Measurements from ENCODE around the gene RSL1D1.
"Not testable (repeated sequence)": the region's sequence is repeated elsewhere in the genome, so short reads cannot be mapped to it uniquely, and the experiment has no call there.

Gene RSL1D1

DNA sequence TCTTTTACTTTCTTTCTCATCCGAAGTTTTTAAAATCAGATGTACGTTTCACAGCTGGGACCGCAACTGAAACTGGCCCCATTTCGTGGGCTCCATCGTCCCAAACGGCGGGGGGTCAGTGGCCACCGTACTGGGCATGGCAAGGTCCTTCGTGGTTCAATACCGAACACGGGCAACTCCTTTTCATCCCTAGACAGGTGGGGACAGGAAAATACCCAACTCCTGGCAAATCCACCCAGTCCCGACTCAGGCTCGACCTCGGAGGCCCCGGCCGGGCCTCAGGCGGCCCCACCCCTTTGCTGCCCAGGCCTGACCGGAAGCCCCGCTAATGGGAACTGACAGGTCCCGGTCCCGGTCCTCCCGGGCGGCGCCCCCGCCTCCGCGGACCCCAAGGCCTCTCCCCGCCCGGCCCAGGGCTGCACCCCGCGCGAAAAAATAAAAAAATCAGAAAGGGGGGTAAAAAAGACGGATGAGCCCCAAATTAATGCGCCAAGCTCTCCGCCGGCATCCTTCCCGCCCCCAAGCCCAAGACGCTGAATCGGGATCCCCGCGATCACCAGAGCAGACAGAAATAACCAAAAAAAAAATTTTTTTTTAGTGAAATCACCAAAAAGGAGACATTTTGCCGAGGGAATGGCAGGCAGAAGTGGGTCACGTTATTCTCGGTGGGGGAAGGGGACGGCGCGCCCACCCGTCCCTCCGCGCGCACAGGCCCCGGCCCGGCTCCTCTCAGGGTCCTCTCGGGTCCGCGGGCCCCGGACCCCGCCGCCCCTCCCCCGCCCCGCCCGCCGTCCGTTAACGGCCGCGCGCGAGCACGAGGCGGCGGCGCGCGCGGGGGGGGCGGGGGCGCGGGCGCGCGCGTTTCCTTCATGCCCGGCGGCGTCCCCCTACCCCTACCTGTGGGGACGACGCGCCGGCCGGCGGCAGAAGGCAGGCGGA is 54.8 kb downstream of the RSL1D1 start:
- peak in 1 of 4 experiments; percentile 12 for DNase-seq

DNA sequence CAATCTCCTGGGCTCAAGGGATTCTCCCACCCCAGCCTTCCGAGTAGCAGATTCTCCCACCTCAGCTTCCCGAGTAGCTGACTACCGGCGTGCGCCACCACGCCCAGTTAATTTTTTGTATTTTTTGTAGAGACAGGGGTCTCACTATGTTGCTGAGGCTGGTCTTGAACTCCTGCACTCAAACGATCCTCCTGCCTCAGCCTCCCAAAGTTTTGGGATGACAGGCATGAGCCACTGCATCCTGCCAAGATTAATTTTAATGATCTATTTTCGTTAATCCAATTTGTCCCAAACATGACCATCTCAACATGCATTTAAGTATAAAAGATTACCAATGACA is 55.5 kb downstream of the RSL1D1 start:
- DNase-seq = no peak

DNA sequence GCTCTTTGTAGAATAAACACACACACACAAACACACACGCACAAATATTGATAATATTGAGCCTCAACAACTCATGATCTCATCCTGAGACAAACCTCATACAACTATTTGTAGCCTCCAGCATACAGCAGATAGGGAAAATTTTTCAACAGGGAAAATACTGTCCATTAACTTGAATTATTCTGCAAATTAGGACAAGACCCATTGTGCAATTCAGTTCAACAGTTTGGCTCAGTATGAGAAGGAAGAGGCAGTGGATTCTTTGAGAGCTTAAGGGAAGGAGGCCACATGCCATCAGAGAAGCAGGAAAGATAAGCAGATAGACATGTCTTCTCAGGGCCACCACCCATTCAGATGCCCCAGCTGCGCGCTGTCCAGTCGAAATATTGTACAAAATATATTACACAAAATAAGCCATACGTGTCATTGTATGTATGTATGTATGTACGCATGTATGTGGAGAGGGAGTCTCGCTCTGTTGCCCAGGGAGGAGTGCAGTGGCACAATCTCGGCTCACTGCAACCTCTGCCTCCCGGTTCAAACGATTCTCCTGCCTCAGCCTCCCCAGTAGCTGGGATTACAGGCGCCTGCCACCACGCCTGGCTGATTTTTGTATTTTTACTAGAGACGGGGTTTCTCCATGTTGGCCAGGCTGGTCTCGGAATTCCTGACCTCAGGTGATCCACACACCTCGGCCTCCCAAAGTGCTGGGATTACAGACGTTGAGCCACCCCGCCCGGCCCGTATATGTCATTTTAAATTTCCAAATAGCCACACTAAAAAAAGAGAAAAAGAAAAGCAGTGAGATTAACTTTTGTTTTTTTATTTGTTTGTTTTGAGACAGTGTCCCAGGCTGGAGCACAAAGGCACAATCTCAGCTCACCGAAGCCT is 56.1 kb downstream of the RSL1D1 start:
- no peak for DNase-seq

DNA sequence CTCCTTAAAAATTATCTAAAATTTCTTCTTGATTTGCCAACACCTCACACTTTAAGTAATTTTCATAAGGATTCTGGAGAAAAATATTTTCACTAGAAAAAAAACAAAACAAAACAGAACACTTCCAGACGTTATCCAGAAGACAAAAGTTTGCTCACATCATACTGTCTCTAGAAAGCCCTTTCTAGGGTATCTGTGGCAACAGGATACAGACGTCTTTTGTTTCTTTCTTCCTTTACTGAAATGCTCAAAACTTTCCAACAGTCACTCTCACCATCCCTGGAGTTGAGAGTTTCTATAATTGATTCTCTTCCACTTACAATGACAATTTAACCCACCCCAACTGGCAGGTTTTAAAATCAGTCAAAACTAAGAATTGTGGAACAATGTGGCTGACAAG is 56.9 kb downstream of the RSL1D1 start:
- DNase-seq = no peak

DNA sequence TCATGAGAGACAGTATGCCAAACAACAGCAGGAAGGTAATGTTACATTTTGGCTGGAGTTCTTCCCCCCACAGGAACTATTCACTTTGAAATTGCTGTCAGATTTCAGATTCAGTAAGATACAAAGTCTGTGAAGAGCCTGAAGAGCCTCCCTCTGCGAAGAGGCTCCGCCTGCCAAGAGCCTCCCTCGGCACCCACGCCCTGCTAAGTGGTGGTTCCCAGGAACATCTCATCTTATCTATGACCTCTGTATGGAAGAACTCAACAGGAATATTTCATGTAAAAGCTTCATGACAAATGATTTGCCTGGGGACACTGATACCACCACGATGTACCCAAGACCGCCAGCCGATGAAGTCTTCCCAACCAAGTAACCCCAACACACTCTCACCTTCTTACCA is 57.5 kb downstream of the RSL1D1 start:
- no peak for DNase-seq

DNA sequence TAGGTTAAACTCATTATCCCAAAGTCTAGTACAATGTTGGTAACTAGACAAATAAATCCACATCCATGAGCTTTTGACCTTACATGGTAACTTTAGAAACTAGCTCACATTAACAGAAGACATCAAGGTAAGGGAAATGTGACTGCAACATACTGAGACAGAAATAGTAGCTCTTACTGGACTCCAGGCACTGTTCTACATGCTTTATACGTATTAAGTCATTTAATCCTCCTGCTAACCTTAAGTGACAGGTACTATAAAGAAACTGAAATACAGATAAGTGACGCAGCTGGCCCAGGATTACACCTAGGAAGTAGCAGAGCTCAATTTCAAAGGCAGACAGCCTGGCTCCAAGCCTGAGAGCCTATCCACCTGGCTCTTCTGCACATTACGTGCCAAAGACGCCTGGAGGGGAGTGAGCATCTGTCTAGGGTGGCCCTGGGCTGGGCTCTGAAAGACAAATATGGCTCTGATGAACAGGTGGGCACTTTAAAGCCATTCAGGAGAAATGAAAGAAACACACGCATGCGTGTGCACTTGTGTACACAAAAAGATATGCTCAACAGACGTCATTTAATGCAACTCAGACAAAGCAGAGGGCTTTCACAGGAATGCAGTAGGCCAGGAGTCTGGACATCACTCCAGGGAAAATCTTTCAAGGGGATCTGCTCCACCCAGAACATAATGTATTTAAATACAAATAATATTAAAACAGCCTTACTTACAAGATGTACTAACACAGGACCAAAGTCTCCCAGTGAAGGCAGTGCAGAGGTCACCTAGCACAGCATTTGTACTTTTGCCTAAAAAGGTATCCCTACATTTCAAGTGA is 58.7 kb downstream of the RSL1D1 start:
- no peak for DNase-seq

DNA sequence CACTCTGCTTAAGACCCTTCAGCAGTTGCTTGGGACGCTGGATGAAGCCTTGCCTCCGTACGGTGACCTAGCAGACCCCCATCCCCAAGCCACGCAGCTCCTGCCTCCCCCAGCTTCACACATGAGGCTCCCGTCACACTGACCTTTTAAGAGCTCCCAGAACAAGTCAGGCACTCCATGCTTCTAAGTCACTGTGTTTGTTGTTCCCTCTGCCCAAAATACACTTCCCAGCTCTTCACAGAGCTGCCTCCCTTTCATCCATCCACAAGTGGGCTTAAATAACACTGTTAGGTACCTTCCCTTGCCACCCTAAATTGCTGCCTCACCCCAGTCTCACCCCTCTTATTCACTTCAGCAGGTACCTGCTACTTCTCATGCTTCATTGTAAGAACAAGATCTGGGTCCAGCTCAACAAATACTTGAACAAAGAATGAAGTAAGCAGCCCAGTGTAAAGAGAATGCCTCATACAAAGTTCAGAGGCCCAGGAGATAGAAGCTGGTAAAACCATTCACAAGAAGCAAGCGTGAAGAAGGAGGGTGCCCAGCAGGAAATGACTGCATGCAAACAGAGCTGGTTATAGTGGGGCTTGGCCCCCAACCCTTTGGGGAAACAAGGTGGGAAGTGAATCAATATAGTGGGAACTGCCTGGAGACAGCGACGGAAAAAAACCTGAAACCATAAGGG is 60.1 kb downstream of the RSL1D1 start:
- DNase-seq = no peak

DNA sequence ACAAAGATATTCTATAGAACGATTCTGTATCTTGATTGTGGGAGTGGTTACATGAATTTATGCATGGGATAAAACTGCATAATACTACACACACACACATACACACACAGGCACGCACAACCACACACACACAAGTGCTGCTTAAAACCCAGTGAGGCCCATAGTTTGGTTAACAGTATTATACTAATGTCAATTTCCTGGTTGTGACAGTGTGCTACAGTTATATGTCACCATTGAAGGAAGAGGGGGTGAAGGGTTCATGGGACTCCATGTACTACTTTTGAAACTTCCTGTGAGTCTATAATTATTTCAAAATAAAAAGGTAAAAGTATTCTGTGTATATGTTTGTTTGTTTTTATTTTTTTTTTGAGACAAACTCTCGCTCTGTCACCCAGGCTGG is 62.4 kb downstream of the RSL1D1 start:
- DNase-seq = no peak

DNA sequence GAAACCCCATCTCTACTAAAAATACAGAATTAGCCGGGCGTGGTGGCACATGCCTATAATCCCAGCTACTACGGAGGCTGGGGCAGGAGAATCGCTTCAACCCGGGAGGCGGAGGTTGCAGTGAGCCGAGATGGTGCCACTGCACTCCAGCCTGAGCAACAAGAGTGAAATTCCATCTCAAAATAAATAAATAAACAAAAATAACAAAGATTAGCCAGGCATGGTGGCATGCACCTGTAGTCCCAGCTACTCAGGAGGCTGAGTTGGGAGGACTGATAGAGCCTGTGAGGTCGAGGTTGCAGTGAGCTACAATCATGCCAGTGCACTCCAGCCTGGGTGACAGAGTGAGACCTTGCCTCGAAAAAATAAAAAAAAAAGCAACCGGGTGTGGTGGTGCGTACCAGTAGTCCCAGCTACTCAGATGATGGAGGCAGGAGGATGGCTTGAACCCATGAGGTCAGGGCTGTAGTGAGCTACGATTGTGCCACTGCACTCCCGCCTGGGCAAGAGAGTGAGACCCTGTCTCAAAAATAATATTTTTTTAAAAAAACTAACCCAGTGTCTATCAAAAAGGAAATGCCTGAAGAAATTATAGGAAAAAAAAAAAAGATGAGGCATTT is 66.3 kb downstream of the RSL1D1 start:
- DNase-seq = not testable (repeated sequence)

DNA sequence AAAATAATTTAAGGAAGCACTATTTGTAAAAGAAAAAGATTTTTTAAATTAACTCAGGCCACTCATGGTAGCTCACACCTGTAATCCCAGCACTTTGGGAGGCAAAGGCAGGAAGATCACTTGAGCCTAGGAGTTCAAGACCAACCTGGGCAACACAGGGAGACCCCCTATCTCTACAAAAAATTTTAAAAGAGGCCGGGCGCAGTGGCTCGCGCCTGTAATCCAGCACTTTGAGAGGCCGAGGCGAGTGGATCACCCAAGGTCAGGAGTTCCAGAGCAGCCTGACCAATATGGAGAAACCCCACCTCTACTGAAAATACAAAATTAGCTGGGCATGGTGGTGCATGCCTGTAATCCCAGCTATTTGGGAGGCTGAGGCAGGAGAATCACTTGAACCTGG is 67.0 kb downstream of the RSL1D1 start:
- DNase-seq = not testable (repeated sequence)

DNA sequence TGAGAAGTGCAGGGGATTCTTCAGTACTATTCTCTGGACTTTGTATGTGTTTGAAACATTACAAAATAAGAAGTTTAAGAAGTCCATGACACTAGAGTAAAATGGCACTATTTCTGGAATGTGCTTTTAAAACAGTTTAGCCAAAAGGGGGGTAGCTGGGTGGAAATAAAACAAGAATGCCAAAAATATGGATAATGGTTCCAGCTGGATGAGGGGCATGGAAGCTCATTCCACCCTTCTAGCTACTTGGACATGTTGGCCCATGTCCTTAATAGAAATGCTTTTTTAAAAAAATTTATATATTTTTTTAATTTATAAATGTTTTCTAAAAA is 67.3 kb downstream of the RSL1D1 start:
- DNase-seq = no peak

Measured in activated naive CD4-positive, alpha-beta T cell (primary cell).